NCI-H524 (cell line): ENCODE measurements around the gene JCAD.
A peak's percentile ranks its signal among the peaks of the same experiment; 100 is the strongest.
"Not testable (repeated sequence)": the region's sequence is repeated elsewhere in the genome, so short reads cannot be mapped to it uniquely, and the experiment has no call there.

Source experiments
- DNase-seq, 2 experiments: peaks; one replicate each; lab custom pipeline; 2025; lab: John Stamatoyannopoulos, UW

Gene JCAD

GRCh38 chr10:30026578-30026977, 32.8 kb downstream of the JCAD start:
- no peak for DNase-seq

GRCh38 chr10:30026080-30026479, 33.3 kb downstream of the JCAD start:
- DNase-seq = no peak

- DNase-seq = not testable (repeated sequence)
Measured at GRCh38 chr10:30025428-30025827, 34.0 kb downstream of the JCAD start.

GRCh38 chr10:30022590-30022989, 36.8 kb downstream of the JCAD start:
- no peak for DNase-seq

GRCh38 chr10:30019468-30019867, 39.9 kb downstream of the JCAD start:
- no peak for DNase-seq

- DNase-seq = no peak
Measured at GRCh38 chr10:30018496-30018895, 40.9 kb downstream of the JCAD start.

GRCh38 chr10:30017966-30018365, 41.4 kb downstream of the JCAD start:
- DNase-seq = no peak

- peak in 1 of 2 experiments; percentile 8 for DNase-seq
Measured at GRCh38 chr10:30017556-30017955, 41.8 kb downstream of the JCAD start.

- DNase-seq = no peak
Measured at GRCh38 chr10:30014511-30014910, 44.9 kb downstream of the JCAD start.

GRCh38 chr10:30013757-30014156, 45.6 kb downstream of the JCAD start:
- DNase-seq = peak in 1 of 2 experiments; percentile 36

- no peak for DNase-seq
Measured at GRCh38 chr10:30011956-30012647, 47.3 kb downstream of the JCAD start.

- DNase-seq = no peak
Measured at GRCh38 chr10:30011396-30011795, 48.0 kb downstream of the JCAD start.

- no peak for DNase-seq
Measured at GRCh38 chr10:30007406-30007805, 52.0 kb downstream of the JCAD start.

GRCh38 chr10:30006410-30006809, 53.0 kb downstream of the JCAD start:
- no peak for DNase-seq

GRCh38 chr10:30005116-30005515, 54.3 kb downstream of the JCAD start:
- DNase-seq = not testable (repeated sequence)

GRCh38 chr10:30002426-30003266, 56.7 kb downstream of the JCAD start:
- peak in 1 of 2 experiments; percentile 50 for DNase-seq

GRCh38 chr10:30000802-30001571, 58.4 kb downstream of the JCAD start:
- DNase-seq = no peak

GRCh38 chr10:29998142-29998808, 61.1 kb downstream of the JCAD start:
- peak in 1 of 2 experiments; percentile 56 for DNase-seq

- DNase-seq = no peak
Measured at GRCh38 chr10:29994811-29995210, 64.6 kb downstream of the JCAD start.

- DNase-seq = no peak
Measured at GRCh38 chr10:29993319-29993915, 66.0 kb downstream of the JCAD start.

GRCh38 chr10:29992914-29993313, 66.5 kb downstream of the JCAD start:
- no peak for DNase-seq

- DNase-seq = no peak
Measured at GRCh38 chr10:29991382-29991781, 68.0 kb downstream of the JCAD start.
